ENCODE measurements around the gene HDGFL1. TPM values are rescaled to one million over a fixed set of nuclear protein-coding genes. Genes with fewer than 3 reads are reported as not detected.

The HDGFL1 gene
- polyA plus RNA-seq, 4 donors, result not detected

DNA sequence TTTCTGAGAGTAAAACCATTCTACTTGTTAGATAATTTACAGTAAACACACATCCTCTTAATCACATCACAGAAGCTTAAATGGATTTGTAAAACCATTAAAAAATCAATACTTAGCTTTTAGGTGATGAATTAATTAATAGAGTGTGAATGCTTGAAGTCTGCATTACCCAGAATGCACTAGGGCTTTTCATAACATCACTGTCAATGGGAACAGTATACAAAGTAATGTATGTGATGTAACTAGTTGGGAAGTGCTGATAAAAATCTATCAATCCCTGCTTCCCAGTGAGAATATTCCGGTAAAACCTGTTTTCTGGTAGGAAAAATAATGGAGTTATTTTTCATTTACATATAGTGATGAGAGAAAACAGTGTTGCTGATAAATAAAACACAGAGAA lies 23.1 kb upstream of the HDGFL1 start:
- Histone ChIP-seq H3K4me3 (ENCODE audit: low read depth in 1 of 3, low read length in 3 of 3) (no peak overlapping the region), H3K27me3 (ENCODE audit: control insufficient read depth in 3 of 3, insufficient read depth in 3 of 3, low read length in 3 of 3) (no peaks in the 10 kb centered on the region), H3K9me3 (ENCODE audit: control insufficient read depth in 2 of 2, insufficient read depth in 1 of 2, low read depth in 1 of 2, low read length in 1 of 2) (no peaks in the 10 kb centered on the region), H3K36me3 (ENCODE audit: control insufficient read depth in 3 of 3, insufficient read depth in 2 of 3, low read depth in 1 of 3, low read length in 3 of 3) (no peaks in the 10 kb centered on the region), H3K4me1 (ENCODE audit: control insufficient read depth in 3 of 3, insufficient read depth in 2 of 3, low read depth in 1 of 3, low read length in 2 of 3) (no peaks in the 10 kb centered on the region), H3K27ac (ENCODE audit: low read depth in 1 of 3, low read length in 2 of 3) (no peak overlapping the region)
- no peak for FAIRE-seq
- DNase-seq, result no peak
- 83 to 94% (median 91%) methylated on average over 1 of the region's 1 CpG for WGBS, 3 donors

DNA sequence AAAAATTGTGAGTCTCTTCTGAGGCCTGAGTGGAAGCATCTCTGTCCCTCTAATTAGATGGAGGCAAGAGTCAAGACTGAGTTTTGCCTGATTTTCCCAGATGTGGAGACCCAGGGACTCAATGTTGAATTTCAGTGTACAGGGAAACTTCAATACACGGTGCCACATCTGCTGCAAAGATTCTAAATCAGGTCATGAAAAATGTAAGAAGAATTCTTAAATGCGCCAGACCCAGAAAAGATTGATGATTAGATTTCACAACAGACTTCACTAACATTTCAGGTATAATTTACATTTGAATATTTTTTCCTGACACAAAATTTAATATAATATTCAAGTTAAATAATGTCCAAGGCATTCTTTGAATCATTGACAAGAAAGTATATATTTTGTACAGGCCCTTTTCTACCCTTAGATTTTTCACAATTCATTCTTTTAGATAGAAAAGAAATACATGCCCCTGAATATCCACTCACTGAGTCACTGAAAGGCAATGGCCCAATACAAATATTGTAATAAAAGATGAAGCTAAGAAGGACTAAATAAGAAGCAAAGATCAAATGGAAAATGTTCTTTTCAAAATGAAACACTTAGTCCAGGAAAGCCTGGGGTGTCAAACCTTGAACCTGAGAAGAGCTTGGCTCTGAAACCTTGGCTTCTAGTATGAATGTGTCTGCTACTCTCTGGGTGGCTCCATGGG lies 18.2 kb upstream of the HDGFL1 start:
- Histone ChIP-seq H3K36me3 (ENCODE audit: control insufficient read depth in 3 of 3, insufficient read depth in 2 of 3, low read depth in 1 of 3, low read length in 3 of 3) (no peaks in the 10 kb centered on the region), H3K4me3 (ENCODE audit: low read depth in 1 of 3, low read length in 3 of 3) (no peak overlapping the region), H3K4me1 (ENCODE audit: control insufficient read depth in 3 of 3, insufficient read depth in 2 of 3, low read depth in 1 of 3, low read length in 2 of 3) (no peaks in the 10 kb centered on the region), H3K27ac (ENCODE audit: low read depth in 1 of 3, low read length in 2 of 3) (no peak overlapping the region), H3K9me3 (ENCODE audit: control insufficient read depth in 2 of 2, insufficient read depth in 1 of 2, low read depth in 1 of 2, low read length in 1 of 2) (no peaks in the 10 kb centered on the region), H3K27me3 (ENCODE audit: control insufficient read depth in 3 of 3, insufficient read depth in 3 of 3, low read length in 3 of 3) (no peaks in the 10 kb centered on the region)
- 86 to 95% (median 89%) methylated on average over 2 of the region's 2 CpGs for WGBS, 3 donors
- FAIRE-seq (no peak), DNase-seq (no peak)

DNA sequence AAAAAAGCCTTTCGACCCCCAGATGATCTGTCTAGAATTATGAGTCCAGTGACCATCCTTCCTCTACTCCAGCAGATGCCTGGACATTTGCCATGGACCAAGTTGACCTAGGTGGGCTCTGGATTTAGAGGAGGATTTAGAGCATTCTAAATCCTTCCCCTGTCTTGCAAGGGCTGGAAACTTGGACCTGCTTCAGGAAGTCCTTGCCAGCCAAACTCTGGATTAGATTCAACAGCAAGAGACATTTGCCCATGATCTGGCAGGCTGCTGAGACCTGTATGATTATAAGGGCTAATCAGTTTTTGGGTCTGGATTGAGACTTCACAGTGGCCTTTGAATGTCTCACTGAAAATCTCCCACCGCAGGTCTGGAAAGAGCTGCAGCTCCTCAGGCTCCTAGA lies 13.1 kb upstream of the HDGFL1 start:
- 80 to 88% (median 83%) methylated on average over 2 of the region's 2 CpGs for WGBS, 3 donors
- H3K9me3 ChIP-seq (ENCODE audit: control insufficient read depth in 2 of 2, insufficient read depth in 1 of 2, low read depth in 1 of 2, low read length in 1 of 2), result no peaks in the 10 kb centered on the region
- H3K27me3 ChIP-seq (ENCODE audit: control insufficient read depth in 3 of 3, insufficient read depth in 3 of 3, low read length in 3 of 3), result no peaks in the 10 kb centered on the region
- H3K4me3 ChIP-seq (ENCODE audit: low read depth in 1 of 3, low read length in 3 of 3), result no peak overlapping the region
- no peaks in the 10 kb centered on the region for H3K36me3 ChIP-seq (ENCODE audit: control insufficient read depth in 3 of 3, insufficient read depth in 2 of 3, low read depth in 1 of 3, low read length in 3 of 3)
- DNase-seq (no peak), FAIRE-seq (no peak)
- no peaks in the 10 kb centered on the region for H3K4me1 ChIP-seq (ENCODE audit: control insufficient read depth in 3 of 3, insufficient read depth in 2 of 3, low read depth in 1 of 3, low read length in 2 of 3)
- no peak overlapping the region for H3K27ac ChIP-seq (ENCODE audit: low read depth in 1 of 3, low read length in 2 of 3)

DNA sequence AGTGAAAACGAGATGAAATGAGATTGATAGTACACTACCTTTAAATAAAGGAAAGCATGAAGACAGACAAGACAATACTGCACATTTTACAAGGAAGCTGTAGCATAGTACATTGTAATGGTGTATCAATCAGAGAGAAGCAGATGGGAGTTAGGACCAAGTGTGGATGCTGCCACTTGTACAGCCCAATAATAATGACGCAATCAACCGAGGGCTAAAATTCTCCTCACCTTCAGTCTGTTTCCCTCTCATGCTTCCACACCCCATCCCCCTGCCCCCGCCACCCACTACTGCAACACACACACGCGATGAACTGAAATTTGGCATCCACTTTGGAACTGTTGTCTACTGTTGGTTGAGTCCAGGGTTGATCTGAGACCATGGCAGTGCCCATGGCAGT lies 12.4 kb upstream of the HDGFL1 start:
- Histone ChIP-seq H3K4me1 (ENCODE audit: control insufficient read depth in 3 of 3, insufficient read depth in 2 of 3, low read depth in 1 of 3, low read length in 2 of 3) (no peaks in the 10 kb centered on the region), H3K27ac (ENCODE audit: low read depth in 1 of 3, low read length in 2 of 3) (no peak overlapping the region), H3K27me3 (ENCODE audit: control insufficient read depth in 3 of 3, insufficient read depth in 3 of 3, low read length in 3 of 3) (no peaks in the 10 kb centered on the region), H3K4me3 (ENCODE audit: low read depth in 1 of 3, low read length in 3 of 3) (no peak overlapping the region), H3K36me3 (ENCODE audit: control insufficient read depth in 3 of 3, insufficient read depth in 2 of 3, low read depth in 1 of 3, low read length in 3 of 3) (no peaks in the 10 kb centered on the region), H3K9me3 (ENCODE audit: control insufficient read depth in 2 of 2, insufficient read depth in 1 of 2, low read depth in 1 of 2, low read length in 1 of 2) (no peaks in the 10 kb centered on the region)
- WGBS, 3 donors, result 90 to 93% (median 91%) methylated on average over 6 of the region's 6 CpGs
- DNase-seq (no peak), FAIRE-seq (no peak)

DNA sequence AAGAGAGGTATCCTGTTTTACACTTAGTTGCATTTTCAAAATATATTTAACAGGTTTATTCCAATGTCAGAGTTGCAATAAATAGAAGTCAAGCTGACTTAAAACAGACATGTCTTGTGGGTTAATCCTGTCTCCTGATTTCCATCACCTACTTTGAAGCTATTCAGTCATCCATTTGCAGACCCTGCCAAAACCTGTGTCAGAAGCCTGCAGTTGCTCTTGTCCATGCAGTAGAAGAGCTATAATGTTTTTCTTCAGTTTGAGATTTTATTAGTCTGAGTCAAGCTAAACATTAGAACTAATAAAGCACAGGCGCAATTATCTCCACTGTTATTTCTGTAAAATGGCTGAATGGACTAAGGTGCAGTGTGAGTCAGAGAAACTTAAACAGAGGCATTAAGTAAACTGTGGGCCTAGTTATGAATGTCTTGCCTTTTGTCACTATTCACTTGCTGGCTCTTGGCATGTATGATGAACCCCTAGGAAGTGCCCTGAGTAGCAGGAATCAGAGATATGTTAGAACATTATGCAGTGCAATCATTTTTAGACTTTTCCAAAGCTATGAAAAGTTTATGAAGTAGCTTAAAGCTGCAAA lies 11.0 kb upstream of the HDGFL1 start:
- Histone ChIP-seq H3K27ac (ENCODE audit: low read depth in 1 of 3, low read length in 2 of 3) (no peak overlapping the region), H3K4me3 (ENCODE audit: low read depth in 1 of 3, low read length in 3 of 3) (no peak overlapping the region), H3K27me3 (ENCODE audit: control insufficient read depth in 3 of 3, insufficient read depth in 3 of 3, low read length in 3 of 3) (no peaks in the 10 kb centered on the region), H3K36me3 (ENCODE audit: control insufficient read depth in 3 of 3, insufficient read depth in 2 of 3, low read depth in 1 of 3, low read length in 3 of 3) (no peaks in the 10 kb centered on the region), H3K4me1 (ENCODE audit: control insufficient read depth in 3 of 3, insufficient read depth in 2 of 3, low read depth in 1 of 3, low read length in 2 of 3) (no peaks in the 10 kb centered on the region), H3K9me3 (ENCODE audit: control insufficient read depth in 2 of 2, insufficient read depth in 1 of 2, low read depth in 1 of 2, low read length in 1 of 2) (no peaks in the 10 kb centered on the region)
- WGBS, 3 donors, result 37 to 74% (median 66%) methylated on average over 1 of the region's 1 CpG
- FAIRE-seq, result no peak
- DNase-seq, result peak; percentile 23 to 35

DNA sequence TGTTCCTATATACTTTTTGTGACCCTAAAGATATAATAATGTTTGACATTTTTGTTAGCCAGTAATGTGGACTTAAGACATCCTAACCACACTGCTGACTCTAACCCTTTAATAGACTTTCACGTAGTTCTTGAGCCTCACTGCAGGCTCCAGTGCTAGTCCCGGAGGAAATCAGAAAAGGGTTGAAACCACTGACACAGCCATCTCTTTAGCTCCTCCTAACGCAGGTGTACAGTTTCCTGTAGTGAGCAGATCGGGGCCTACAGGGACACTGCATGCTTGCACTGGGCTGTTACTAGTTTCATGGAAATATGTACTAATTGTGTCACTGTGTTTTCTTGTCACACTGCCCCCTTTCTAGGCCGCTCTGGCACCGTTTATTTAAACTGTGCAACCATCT lies 512 bp upstream of the HDGFL1 start:
- FAIRE-seq (no peak), DNase-seq (no peak)
- Histone ChIP-seq H3K36me3 (ENCODE audit: control insufficient read depth in 3 of 3, insufficient read depth in 2 of 3, low read depth in 1 of 3, low read length in 3 of 3) (no peaks in the 10 kb centered on the region), H3K27ac (ENCODE audit: low read depth in 1 of 3, low read length in 2 of 3) (no peak overlapping the region), H3K4me3 (ENCODE audit: low read depth in 1 of 3, low read length in 3 of 3) (no peak overlapping the region), H3K9me3 (ENCODE audit: control insufficient read depth in 2 of 2, insufficient read depth in 1 of 2, low read depth in 1 of 2, low read length in 1 of 2) (peaks cover 0 to 10% of the 10 kb centered on the region in 2 donors), H3K4me1 (ENCODE audit: control insufficient read depth in 3 of 3, insufficient read depth in 2 of 3, low read depth in 1 of 3, low read length in 2 of 3) (no peaks in the 10 kb centered on the region), H3K27me3 (ENCODE audit: control insufficient read depth in 3 of 3, insufficient read depth in 3 of 3, low read length in 3 of 3) (no peaks in the 10 kb centered on the region)
- 93 to 97% (median 96%) methylated on average over 6 of the region's 6 CpGs for WGBS, 3 donors

DNA sequence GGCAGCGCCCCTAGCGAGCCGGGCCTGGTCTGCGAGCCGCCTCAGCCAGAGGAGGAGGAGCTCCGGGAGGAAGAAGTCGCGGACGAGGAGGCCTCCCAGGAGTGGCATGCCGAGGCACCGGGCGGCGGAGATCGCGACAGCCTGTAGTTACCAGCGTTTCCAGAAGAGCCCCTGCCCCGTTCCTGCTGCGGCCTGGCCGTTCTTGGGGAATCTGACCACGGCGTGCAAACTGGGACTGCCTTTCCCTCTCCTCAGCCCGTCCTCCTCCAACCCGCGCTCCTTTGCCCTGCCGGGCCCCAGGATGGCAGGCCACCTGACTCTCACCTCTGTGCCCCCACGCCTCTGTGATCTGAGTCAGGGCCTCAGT lies 802 bp downstream of the HDGFL1 start:
- WGBS, 3 donors, result 93 to 99% (median 96%) methylated on average over 13 to 26 of the region's 26 CpGs
- no peak for DNase-seq
- FAIRE-seq, result no peak

DNA sequence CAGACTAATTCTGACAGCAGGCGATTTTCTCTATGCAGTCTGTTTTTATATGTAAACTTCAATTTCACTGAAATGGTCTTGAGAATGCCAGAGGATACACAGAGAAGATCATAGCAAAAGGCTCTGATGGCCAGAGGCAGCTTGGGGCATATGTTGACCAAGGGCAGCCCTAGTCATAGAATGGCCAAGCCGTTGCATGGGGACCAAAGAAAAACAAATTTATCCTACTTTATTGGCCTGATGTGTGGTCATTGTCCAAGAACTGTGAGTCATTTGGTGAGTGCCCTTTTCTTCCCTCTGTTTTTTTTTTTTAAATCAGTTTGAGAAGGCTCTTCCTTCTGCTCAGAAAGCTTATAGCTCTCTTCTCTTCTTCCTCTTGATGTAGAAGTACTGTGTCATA lies 5.8 kb downstream of the HDGFL1 start:
- 68 to 82% (median 76%) methylated on average over 2 of the region's 2 CpGs for WGBS, 3 donors
- H3K4me1 ChIP-seq (ENCODE audit: control insufficient read depth in 3 of 3, insufficient read depth in 2 of 3, low read depth in 1 of 3, low read length in 2 of 3), result no peaks in the 10 kb centered on the region
- no peak for FAIRE-seq

More for the DNA sequence above, 802 bp downstream of the HDGFL1 start:
- Histone ChIP-seq H3K27ac (ENCODE audit: low read depth in 1 of 3, low read length in 2 of 3) (no peak overlapping the region), H3K36me3 (ENCODE audit: control insufficient read depth in 3 of 3, insufficient read depth in 2 of 3, low read depth in 1 of 3, low read length in 3 of 3) (no peaks in the 10 kb centered on the region), H3K4me1 (ENCODE audit: control insufficient read depth in 3 of 3, insufficient read depth in 2 of 3, low read depth in 1 of 3, low read length in 2 of 3) (no peaks in the 10 kb centered on the region), H3K9me3 (ENCODE audit: control insufficient read depth in 2 of 2, insufficient read depth in 1 of 2, low read depth in 1 of 2, low read length in 1 of 2) (peaks cover 0 to 10% of the 10 kb centered on the region in 2 donors), H3K27me3 (ENCODE audit: control insufficient read depth in 3 of 3, insufficient read depth in 3 of 3, low read length in 3 of 3) (no peaks in the 10 kb centered on the region), H3K4me3 (ENCODE audit: low read depth in 1 of 3, low read length in 3 of 3) (no peak overlapping the region)

DNA sequence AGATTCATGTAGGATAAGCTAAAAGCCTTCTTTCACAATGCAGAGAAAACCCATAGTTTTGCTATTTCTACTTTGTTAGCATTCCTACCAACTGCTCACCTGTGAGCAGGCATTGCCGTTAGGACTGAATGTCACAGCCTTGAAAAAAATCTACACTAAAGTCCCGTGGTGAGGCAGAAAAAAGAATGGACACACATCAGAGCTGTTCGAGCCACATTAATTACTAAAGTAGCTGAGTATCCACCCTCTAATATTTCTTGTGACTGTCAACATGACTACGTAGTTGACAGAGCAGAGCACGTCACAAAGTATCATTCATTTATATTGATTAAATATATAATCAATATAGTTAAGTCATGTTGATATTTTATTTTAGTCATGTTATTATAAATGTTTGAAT lies 10.1 kb downstream of the HDGFL1 start:
- Histone ChIP-seq H3K27ac (ENCODE audit: low read depth in 1 of 3, low read length in 2 of 3) (no peak overlapping the region), H3K36me3 (ENCODE audit: control insufficient read depth in 3 of 3, insufficient read depth in 2 of 3, low read depth in 1 of 3, low read length in 3 of 3) (no peaks in the 10 kb centered on the region), H3K4me3 (ENCODE audit: low read depth in 1 of 3, low read length in 3 of 3) (no peak overlapping the region), H3K9me3 (ENCODE audit: control insufficient read depth in 2 of 2, insufficient read depth in 1 of 2, low read depth in 1 of 2, low read length in 1 of 2) (no peaks in the 10 kb centered on the region), H3K4me1 (ENCODE audit: control insufficient read depth in 3 of 3, insufficient read depth in 2 of 3, low read depth in 1 of 3, low read length in 2 of 3) (no peaks in the 10 kb centered on the region), H3K27me3 (ENCODE audit: control insufficient read depth in 3 of 3, insufficient read depth in 3 of 3, low read length in 3 of 3) (no peaks in the 10 kb centered on the region)
- FAIRE-seq (no peak), DNase-seq (no peak)
- 85 to 89% (median 87%) methylated on average over 5 of the region's 5 CpGs for WGBS, 3 donors

More for the DNA sequence above, 5.8 kb downstream of the HDGFL1 start:
- no peak for DNase-seq
- Histone ChIP-seq H3K9me3 (ENCODE audit: control insufficient read depth in 2 of 2, insufficient read depth in 1 of 2, low read depth in 1 of 2, low read length in 1 of 2) (no peaks in the 10 kb centered on the region), H3K4me3 (ENCODE audit: low read depth in 1 of 3, low read length in 3 of 3) (no peak overlapping the region), H3K27ac (ENCODE audit: low read depth in 1 of 3, low read length in 2 of 3) (no peak overlapping the region), H3K36me3 (ENCODE audit: control insufficient read depth in 3 of 3, insufficient read depth in 2 of 3, low read depth in 1 of 3, low read length in 3 of 3) (no peaks in the 10 kb centered on the region), H3K27me3 (ENCODE audit: control insufficient read depth in 3 of 3, insufficient read depth in 3 of 3, low read length in 3 of 3) (no peaks in the 10 kb centered on the region)

All from small intestine (tissue), 7 donors.